Measurements from ENCODE around the gene DZIP1L.
"Not testable (repeated sequence)": the region's sequence is repeated elsewhere in the genome, so short reads cannot be mapped to it uniquely, and the experiment has no call there.

Gene DZIP1L

DNA sequence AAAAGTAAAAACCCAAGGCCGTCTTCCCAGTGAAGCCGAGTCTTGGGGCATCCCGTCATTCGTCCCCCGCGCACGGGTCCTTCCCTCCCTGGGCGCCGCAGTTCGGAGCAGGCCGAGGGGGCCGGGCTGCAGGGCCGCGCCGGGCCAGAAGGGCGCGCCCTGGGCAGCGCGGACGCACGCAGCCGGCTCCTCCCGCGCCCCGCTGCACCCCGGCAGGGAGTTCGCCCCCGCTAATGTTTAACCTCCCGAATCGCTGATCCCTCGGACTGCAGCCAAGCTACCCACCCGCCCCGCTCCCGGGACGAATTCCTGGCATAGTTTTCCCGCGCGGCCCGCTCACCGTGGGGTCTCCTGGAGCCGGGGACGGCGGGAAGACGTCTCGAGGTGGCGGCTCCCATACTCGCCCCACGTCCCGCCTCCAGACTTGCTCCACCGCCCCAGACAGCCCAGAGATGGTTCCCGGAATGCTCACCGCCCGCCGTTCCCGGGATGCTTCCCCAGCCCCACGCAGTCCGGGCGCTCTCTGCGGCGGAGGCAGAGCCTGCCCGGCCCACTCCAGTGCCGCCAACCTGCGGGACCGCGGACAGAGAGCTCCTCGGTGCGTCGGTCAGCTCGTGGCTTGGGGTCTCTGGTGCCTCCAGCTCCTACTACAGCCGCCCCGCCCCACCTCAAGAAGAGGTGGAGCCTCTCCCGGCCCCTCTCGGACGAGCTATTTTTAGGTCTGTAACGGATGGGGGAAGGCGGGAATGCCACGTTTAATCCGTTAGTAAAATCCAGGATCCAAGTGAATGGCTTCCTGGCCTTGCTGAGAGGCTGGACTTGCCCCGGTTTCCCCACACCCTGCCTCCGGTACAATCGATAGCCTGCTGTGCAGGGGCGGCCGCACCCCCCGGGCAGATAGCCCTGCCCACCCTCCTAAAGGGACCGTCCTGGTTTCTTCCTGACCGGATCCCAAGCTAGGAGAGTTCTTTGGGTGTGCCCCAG, at the start of gene DZIP1L:
DZIP1L (minus strand) TSS at position 621 of the 984 bp plus-strand sequence. CDS start 11,637 bp downstream, outside the sequence.
- no peak for DNase-seq

GRCh38 chr3:138165061-138165460, 49.7 kb upstream of the DZIP1L start:
- no peak for DNase-seq

DNA sequence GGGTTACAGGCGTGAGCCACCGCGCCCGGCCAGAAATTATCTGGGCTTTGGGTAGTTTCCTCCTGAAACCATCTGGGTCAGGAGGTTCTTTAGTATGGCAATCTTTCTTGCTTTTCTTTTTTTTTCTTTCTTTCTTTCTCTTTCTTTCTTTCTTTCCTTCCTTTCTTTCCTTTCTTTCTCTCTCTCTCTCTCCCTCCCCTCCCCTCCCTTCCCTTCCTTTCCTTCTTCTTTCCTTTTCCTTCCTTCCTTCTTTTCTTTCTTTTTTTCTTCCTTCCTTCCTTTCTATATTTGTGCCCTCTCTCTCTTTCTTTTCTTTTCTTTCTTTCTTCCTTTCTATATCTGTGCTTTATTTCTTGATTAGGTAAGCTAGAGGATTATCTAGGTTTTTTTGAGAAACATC, 42.3 kb upstream of the DZIP1L start:
- DNase-seq = no peak

DNA sequence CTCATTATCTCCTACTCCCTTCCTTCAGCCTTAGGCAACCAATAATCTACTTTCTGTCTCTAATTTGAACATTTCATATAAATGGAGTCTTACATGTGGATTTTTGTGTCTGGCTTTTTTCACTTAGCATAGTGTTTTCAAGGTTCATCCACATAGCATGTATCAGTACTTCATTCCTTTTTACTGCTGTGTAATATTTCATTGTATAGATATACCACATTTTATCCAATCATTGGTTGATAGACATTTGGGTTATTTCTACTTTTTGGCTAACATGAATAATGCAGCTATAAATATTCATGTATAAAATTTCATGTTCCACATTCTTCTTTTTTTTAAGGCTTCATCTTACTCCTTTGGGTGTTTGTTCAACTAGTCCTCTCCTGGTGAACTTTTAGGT, 39.1 kb upstream of the DZIP1L start:
- DNase-seq = no peak

DNA sequence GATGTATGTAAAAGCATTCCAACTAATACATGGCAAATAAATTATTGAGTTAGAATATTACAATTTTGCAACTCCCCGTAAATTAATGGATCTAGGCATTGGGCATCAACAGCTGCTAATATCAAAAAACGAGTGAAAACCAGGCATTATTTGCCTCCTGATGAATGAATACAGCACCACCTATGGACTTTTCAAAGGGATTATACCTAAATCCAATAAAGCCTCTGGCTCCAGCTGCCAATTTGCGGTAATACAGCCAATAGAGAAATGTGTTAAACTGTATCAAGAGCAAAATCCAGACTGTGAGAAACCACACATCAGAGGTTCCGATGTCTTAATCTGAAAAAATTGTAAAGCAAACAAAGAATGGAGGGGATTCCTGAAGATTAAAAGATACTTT, 33.1 kb upstream of the DZIP1L start:
- DNase-seq = no peak

GRCh38 chr3:138142181-138142580, 26.8 kb upstream of the DZIP1L start:
- DNase-seq = not testable (repeated sequence)

DNA sequence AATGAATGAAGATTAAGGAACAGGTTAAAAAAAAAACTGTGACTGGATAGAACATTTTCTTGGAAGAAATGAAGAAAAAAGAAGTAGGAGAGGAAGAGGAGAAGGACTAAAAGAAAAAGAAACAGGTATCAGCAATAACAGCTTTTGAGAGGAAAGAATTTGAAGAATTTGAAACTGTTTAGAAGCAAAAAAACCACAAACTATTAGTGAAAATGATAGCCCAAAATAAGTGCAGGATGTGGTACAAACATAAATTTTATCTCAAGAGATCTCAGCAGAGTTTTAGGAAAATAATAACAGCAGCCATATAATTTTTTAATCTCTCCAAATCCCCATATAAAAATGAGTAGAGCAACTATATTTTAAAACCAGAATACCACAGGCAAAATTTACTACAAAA, 25.5 kb upstream of the DZIP1L start:
- no peak for DNase-seq

DNA sequence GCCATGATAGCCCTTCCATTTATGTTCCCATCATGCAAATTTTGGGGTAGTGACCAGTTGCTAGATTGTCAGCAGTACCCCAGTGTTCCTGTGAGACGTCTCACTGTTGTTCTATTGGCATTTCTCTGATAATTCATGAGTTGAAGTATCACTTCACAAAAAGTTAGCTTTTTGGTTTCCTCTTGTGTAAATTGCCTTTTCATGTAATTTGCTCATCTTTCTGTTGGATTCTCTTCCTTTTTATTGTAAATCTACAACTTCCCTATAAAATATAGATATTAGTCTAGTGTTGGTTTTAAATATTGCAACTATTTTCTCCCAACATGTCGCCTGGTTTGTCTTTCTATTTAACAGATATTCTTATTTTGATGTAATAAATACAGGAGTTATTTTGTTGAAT, 24.3 kb upstream of the DZIP1L start:
- no peak for DNase-seq

DNA sequence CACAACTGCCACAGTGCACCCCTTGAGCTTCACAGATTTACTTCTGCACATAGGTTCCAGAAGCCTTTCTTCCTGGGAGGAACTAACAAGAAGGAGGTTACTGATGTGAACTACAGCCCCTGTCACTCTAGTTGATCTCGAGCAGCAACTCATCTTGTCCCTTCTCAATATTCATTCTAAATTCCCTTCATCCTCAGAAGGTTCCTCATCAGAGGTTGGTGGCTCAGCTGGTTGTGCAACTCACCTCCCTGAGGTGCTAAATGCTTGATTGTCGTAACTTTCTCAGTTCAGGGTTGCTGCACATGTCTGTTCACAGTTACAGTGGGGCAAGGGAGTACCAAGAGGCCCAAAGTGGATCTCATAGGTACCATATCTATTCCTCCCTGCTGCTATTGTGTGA, 22.5 kb upstream of the DZIP1L start:
- no peak for DNase-seq

- DNase-seq = no peak
Measured at GRCh38 chr3:138136201-138136600, 20.8 kb upstream of the DZIP1L start.

- no peak for DNase-seq
Measured at GRCh38 chr3:138135833-138136194, 20.4 kb upstream of the DZIP1L start.

GRCh38 chr3:138135146-138135832, 19.9 kb upstream of the DZIP1L start:
- no peak for DNase-seq

- DNase-seq = no peak
Measured at GRCh38 chr3:138132239-138132638, 16.8 kb upstream of the DZIP1L start, which contains the start of gene A4GNT. Gene A4GNT (minus strand): TSS chr3:138132390. CDS start chr3:138131256, 1,134 bp downstream.

DNA sequence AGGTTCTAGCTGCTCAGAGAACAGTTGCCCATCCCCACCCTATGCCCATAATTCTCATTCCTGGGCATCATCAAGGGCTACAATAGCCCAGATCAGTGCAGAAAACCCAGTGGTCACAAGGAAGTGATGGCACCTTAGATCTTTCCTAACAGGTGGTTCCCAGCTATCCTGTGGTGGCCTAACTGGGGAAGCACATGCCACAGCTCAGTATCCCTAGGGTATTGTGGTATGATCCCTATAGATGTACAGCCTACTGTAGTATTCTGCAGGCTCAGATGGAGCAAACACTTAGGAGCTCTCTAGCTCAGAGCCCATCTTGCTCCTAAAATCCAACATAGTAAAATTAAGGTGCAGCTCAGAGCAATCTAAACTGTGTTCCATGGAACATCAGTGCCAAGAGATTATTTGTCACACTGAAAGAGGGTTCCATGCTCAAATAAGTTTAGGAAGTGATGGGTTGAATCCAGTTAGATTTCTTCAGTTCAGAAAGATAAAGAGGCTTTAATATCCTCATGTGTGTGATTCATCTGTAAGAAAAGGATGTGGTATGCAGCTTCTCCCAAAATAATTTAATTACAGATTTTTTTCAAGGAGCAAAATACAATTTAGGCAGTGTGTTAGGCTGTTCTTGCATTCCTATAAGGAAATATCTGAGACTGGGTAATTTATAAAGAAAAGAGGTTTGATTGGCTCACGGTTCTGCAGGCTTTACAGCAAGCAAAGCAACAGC, 12.4 kb upstream of the DZIP1L start:
- DNase-seq = no peak

DNA sequence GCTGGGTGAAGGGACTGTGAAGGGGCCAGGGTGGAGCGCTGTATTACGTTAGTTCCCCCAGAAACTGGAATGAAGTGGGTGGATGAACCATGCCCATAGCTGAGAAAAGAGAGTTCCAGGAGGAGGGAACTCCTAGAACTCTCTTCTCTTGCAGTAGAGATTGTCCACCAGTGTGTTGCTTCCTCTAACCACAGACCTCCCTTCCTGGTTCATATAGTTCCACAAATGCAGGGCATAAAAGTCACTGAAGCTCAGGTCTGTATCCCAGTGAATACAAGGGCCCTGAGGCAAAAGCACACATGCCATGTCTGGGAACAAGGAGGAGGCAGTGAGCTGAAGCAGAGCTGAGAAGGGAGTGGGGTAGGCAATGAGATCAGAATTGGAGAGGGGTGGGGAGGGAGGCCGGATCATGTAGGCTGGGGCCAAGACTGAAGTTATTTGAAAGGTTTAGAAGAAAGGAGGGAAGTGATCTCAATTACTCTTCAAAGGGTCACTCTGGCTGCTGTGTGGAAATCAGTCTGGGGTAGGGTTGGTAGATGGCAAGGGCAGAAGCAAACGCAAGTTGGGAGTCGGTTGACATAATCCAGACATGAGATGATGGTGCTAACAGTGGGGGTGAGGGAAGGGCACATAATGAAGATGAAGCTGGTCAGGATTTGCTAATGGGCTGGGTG, 10.3 kb upstream of the DZIP1L start:
- no peak for DNase-seq

DNA sequence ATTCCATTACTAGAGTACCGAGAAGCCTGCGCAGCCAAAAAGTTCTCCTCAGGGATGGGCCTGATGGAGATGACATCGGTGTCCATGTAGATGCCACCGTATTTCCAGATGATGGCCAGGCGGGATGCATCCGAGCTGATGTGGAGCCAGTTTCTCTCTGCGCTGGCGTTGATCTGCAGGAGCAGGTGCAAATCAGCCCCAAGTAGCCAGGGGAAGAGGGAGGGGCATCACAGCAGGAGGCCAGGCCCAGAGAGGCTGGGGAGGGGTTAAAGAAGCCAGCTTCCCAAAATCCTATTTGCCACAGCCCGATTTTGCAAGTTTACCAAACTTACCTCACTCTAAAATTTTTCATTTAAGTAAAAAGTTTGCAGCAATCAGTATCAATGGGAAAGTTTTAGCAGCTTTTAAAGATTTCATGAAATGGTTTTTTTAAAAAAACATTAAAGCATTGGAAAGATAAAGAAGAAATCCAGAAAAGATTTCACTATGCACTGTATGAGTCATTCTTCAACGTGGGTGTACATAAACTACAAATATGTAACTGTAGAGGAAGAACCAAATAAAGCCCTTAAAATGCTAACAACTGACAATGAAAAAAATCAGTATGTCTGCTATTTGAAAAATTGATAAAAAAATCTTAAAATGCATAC, 9.4 kb upstream of the DZIP1L start:
- DNase-seq = no peak

- no peak for DNase-seq
Measured at GRCh38 chr3:138124188-138124587, 8.8 kb upstream of the DZIP1L start.

- no peak for DNase-seq
Measured at GRCh38 chr3:138119423-138119766, 4.0 kb upstream of the DZIP1L start.

GRCh38 chr3:138118612-138119422, 3.4 kb upstream of the DZIP1L start:
- peak; percentile 33 for DNase-seq

DNA sequence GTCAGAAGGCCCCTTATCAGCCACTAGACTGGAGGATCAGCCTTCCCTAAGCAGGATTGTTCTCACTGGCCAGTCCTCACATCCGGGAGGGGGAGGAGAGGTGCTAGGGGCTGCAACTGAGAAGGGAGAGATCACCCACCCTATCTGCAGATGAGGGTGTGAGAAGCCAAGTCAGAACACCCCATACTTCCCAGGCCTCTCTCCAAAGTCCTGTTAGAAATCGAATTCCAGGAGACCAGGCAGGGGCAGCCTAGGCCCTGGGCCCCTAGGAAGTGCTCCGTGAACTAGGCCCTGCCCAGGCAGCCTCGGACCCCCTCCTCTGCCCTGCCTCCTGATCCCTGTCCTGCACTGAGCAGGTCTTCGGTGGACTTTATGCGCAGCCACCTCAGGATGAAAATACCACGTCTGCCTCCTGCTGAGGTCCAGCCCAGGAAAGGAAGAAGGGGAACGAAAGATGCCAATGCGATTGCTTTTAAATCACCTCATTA, 933 bp downstream of the DZIP1L start:
- no peak for DNase-seq

DNA sequence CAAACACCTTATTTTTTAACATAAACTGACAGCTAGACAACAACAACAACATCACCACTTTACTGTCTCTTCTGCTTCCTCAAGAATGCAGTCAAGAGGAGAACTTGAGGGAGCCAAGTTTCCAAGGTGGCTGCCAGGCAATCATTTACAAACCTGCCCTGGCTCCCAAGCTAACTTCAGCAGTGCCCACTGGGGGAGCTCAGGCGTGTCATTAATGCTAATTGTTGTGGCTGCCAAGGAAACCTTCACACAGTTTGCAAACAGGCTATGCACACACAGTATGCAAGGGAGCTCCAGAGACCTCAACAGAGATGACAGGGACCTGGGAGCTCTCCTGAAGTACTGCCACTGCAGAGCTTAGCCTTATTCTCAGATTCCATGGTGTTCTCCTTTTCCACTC, 2.1 kb downstream of the DZIP1L start:
- DNase-seq = no peak
